Measurements from ENCODE around the gene SLC22A1. TPM values are rescaled to one million over a fixed set of nuclear protein-coding genes. Genes with fewer than 3 reads are reported as not detected.

The SLC22A1 gene
- total and polyA plus RNA-seq, 4 donors: 0.79 to 1,107 (median 439) TPM

- H3K4me1 ChIP-seq (ENCODE audit: control insufficient read depth in 4 of 4, insufficient read depth in 4 of 4, low read length in 3 of 4): peaks cover 12 to 35% (median 26%) of the 10 kb centered on the region in 4 donors
- H3K4me3 ChIP-seq (ENCODE audit: low read depth in 1 of 3, low read length in 3 of 3): no peak overlapping the region
- H3K27ac ChIP-seq (ENCODE audit: low read depth in 1 of 2, low read length in 2 of 2): no peak overlapping the region
- 96% methylated on average over 8 of the region's 8 CpGs for WGBS
- no peak for DNase-seq (ENCODE audit: low spot score)
- no peaks in the 10 kb centered on the region for H3K9me3 ChIP-seq (ENCODE audit: control insufficient read depth in 4 of 4, low read length in 3 of 4)
- H3K9ac ChIP-seq (ENCODE audit: low read depth in 1 of 2, low read length in 2 of 2): no peak overlapping the region
- no peaks in the 10 kb centered on the region for H3K27me3 ChIP-seq (ENCODE audit: control insufficient read depth in 4 of 4, insufficient read depth in 4 of 4, low read length in 3 of 4)
- peaks cover 5 to 39% (median 28%) of the 10 kb centered on the region in 4 donors for H3K36me3 ChIP-seq (ENCODE audit: control insufficient read depth in 4 of 4, insufficient read depth in 3 of 4, low read depth in 1 of 4, low read length in 3 of 4)
- TF ChIP-seq FOXA1 (IDR thresholded peaks at IDR 0.05): no peak
- no peak for TF ChIP-seq RAD21 (IDR thresholded peaks at IDR 0.05)
- no peak for TF ChIP-seq MAX (IDR thresholded peaks at IDR 0.05)
- TF ChIP-seq FOXA2 (IDR thresholded peaks at IDR 0.05): no peak
- TF ChIP-seq EGR1 (IDR thresholded peaks at IDR 0.05; ENCODE audit: low read depth in 2 of 2): no peak
- no peak for TF ChIP-seq JUND (IDR thresholded peaks at IDR 0.05)
- TF ChIP-seq ZBTB33 (IDR thresholded peaks at IDR 0.05): no peak
- no peak for TF ChIP-seq REST (IDR thresholded peaks at IDR 0.05)
- no peak for TF ChIP-seq ATF3 (IDR thresholded peaks at IDR 0.05)
- TF ChIP-seq CTCF (IDR thresholded peaks at IDR 0.05; ENCODE audit: low read depth, low read length, missing input control): no peak
- no peak for TF ChIP-seq HNF4G (IDR thresholded peaks at IDR 0.05)
- no peak for TF ChIP-seq GABPA (IDR thresholded peaks at IDR 0.05 in 1 of 2, conservative IDR thresholded peaks at IDR 0.05 in 1 of 2)
- no peak for TF ChIP-seq RXRA (IDR thresholded peaks at IDR 0.05)
Observed at GRCh38 chr6:160095146-160095845, 26.3 kb upstream of the SLC22A1 start.
